HepG2 (cell line): ENCODE measurements around the gene NDUFB5. TPM values are rescaled to one million over a fixed set of nuclear protein-coding genes. Genes with fewer than 3 reads are reported as not detected.

Experiments
- AHDC1 ChIP-seq: sonication (generic); formaldehyde crosslinking; IDR thresholded peaks from 2 replicates; pipeline ENCODE4 v1.5.1; 2020; ENCODE audit warnings: mild to moderate bottlenecking, missing genetic modification reagents, borderline replicate concordance
- ESRRA ChIP-seq: sonication (generic); formaldehyde crosslinking; IDR thresholded peaks from 2 replicates; pipeline ENCODE4 v1.5.1; 2020; ENCODE audit warnings: mild to moderate bottlenecking, low read depth, missing genetic modification reagents
- GATAD1 ChIP-seq: IDR thresholded peaks from 2 replicates; pipeline ENCODE4 v1.6.1; 2016; ENCODE audit warnings: missing genetic modification reagents, missing compliant biosample characterization
- KLF16 ChIP-seq, 2 experiments: sonication (generic) in 1 of 2; formaldehyde crosslinking in 1 of 2; IDR thresholded peaks; 2 replicates each; pipeline versions ENCODE4 v1.6.1 to v1.8.0; 2016 to 2023; ENCODE audit warnings: missing genetic modification reagents in 2 of 2, missing compliant biosample characterization in 1 of 2
- MXD1 ChIP-seq: sonication (generic); formaldehyde crosslinking; IDR thresholded peaks from 2 replicates; pipeline ENCODE4 v1.4.0; 2020; ENCODE audit warnings: mild to moderate bottlenecking, missing genetic modification reagents
- POGK ChIP-seq: sonication (generic); formaldehyde crosslinking; conservative IDR thresholded peaks from 2 replicates; pipeline ENCODE4 v1.8.0; 2022; ENCODE audit warnings: mild to moderate bottlenecking, moderate library complexity, missing genetic modification reagents
- ZBTB37 ChIP-seq: sonication (generic); formaldehyde crosslinking; IDR thresholded peaks from 2 replicates; pipeline ENCODE4 v1.4.0; 2020; ENCODE audit warnings: mild to moderate bottlenecking, missing genetic modification reagents
- ZNF143 ChIP-seq: sonication (generic); formaldehyde crosslinking; IDR thresholded peaks from 2 replicates; pipeline ENCODE4 v1.4.0; 2020; ENCODE audit warnings: missing genetic modification reagents
- ZNF292 ChIP-seq: sonication (generic); formaldehyde crosslinking; IDR thresholded peaks from 2 replicates; pipeline ENCODE4 v1.8.1; 2022; ENCODE audit warnings: mild to moderate bottlenecking, low read depth, missing genetic modification reagents, borderline replicate concordance
- ZNF552 ChIP-seq: sonication (generic); formaldehyde crosslinking; IDR thresholded peaks from 2 replicates; pipeline ENCODE4 v1.9.0; 2022; ENCODE audit warnings: missing genetic modification reagents, mild to moderate bottlenecking, borderline replicate concordance
- ZNF589 ChIP-seq: sonication (generic); formaldehyde crosslinking; conservative IDR thresholded peaks from 2 replicates; pipeline ENCODE4 v1.8.0; 2022; ENCODE audit warnings: mild to moderate bottlenecking, moderate library complexity, missing genetic modification reagents
- ZNF7 ChIP-seq: IDR thresholded peaks from 2 replicates; pipeline ENCODE4 v1.6.1; 2016; ENCODE audit warnings: missing biosample characterization, missing genetic modification reagents
- ZNF83 ChIP-seq: sonication (generic); formaldehyde crosslinking; IDR thresholded peaks from 2 replicates; pipeline ENCODE4 v1.4.0; 2020; ENCODE audit warnings: missing genetic modification reagents, mild to moderate bottlenecking, borderline replicate concordance
- polyA plus RNA-seq, 8 experiments: library from polyadenylated mRNA; depleted of rRNA in 3 of 8; stranded (reverse) in 7 of 8; unstranded in 1 of 8; fragments of >200 nt; fragmentation: Illumina TruSeq in 4 of 8; extraction: Trizol in 4 of 8; gene quantifications; 2 replicates each; pipeline versions ENCODE4 v1.2.1 to v1.2.3, GENCODE V29; 2011 to 2016; ENCODE audit warnings: low read depth in 4 of 8, missing spikeins in 1 of 8, mixed read lengths in 1 of 8; ENCODE audit not compliant: insufficient read depth in 1 of 8
- total RNA-seq, 5 experiments: library from RNA; depleted of rRNA; stranded (reverse); fragments of >200 nt; fragmentation: Illumina TruSeq; extraction: Trizol; gene quantifications; 2 replicates each; pipeline ENCODE4 v1.2.3, GENCODE V29; 2016; ENCODE audit warnings: low read depth in 1 of 5
- TF ChIP-seq, protein P1 (sequence below): sonication (generic); formaldehyde crosslinking; IDR thresholded peaks from 2 replicates; pipeline ENCODE4 v1.8.0; 2022; ENCODE audit warnings: low read depth, missing genetic modification reagents
- TF ChIP-seq, protein P2 (sequence below): IDR thresholded peaks from 2 replicates; pipeline ENCODE4 v1.6.1; 2016; ENCODE audit warnings: low read depth, borderline replicate concordance

Gene NDUFB5
- total and polyA plus RNA-seq, 2 of the 13 experiments (the other 11 are each of a cell fraction or from before 2014, with no cell fraction given), result 43.3 to 120 TPM

GRCh38 chr3:179653096-179653797, 48.7 kb downstream of the NDUFB5 start (continued):
- 0 out of 2 replicates have a peak, but pooled peaks have one; percentile 38 for TF ChIP-seq ZNF83 (CRISPR knock-in tag)
- peak in 1 of 2 experiments; percentile 42; a peak in 1 of 4 replicates for TF ChIP-seq KLF16 (CRISPR knock-in tag; IDR thresholded peaks at IDR 0.05)
- TF ChIP-seq ESRRA (CRISPR knock-in tag), result 0 out of 2 replicates have a peak, but pooled peaks have one; percentile 69
- TF ChIP-seq, protein P1, sequence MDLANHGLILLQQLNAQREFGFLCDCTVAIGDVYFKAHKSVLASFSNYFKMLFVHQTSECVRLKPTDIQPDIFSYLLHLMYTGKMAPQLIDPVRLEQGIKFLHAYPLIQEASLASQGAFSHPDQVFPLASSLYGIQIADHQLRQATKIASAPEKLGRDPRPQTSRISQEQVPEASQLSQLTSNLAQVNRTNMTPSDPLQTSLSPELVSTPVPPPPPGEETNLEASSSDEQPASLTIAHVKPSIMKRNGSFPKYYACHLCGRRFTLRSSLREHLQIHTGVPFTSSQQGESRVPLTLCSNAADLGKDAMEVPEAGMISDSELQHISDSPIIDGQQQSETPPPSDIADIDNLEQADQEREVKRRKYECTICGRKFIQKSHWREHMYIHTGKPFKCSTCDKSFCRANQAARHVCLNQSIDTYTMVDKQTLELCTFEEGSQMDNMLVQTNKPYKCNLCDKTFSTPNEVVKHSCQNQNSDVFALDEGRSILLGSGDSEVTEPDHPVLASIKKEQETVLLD (CRISPR knock-in tag), result 0 out of 2 replicates have a peak, but pooled peaks have one; percentile 27
- TF ChIP-seq GATAD1 (CRISPR knock-in tag), result peak; percentile 26; the same call in 1 of the 2 replicates
- peak; percentile 29; the same call in 1 of the 2 replicates for TF ChIP-seq ZNF589 (CRISPR knock-in tag)
- 0 out of 2 replicates have a peak, but pooled peaks have one; percentile 50 for TF ChIP-seq ZBTB37 (CRISPR knock-in tag)
- TF ChIP-seq ZNF7, result no peak
- TF ChIP-seq MXD1, result peak; percentile 88
- TF ChIP-seq, protein P2, sequence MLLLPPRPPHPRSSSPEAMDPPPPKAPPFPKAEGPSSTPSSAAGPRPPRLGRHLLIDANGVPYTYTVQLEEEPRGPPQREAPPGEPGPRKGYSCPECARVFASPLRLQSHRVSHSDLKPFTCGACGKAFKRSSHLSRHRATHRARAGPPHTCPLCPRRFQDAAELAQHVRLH (CRISPR knock-in tag), result 0 out of 2 replicates have a peak, but pooled peaks have one; percentile 58
- 0 out of 2 replicates have a peak, but pooled peaks have one; percentile 42 for TF ChIP-seq AHDC1 (CRISPR knock-in tag)
- 0 out of 2 replicates have a peak, but pooled peaks have one; percentile 49 for TF ChIP-seq POGK
- 0 out of 2 replicates have a peak, but pooled peaks have one; percentile 31 for TF ChIP-seq ZNF552
- peak; percentile 63 for TF ChIP-seq ZNF292 (CRISPR knock-in tag)
- TF ChIP-seq ZNF143 (CRISPR knock-in tag), result 0 out of 2 replicates have a peak, but pooled peaks have one; percentile 47
